ENCODE data around the gene KCNN3. TPM values are rescaled to one million over a fixed set of nuclear protein-coding genes. Genes with fewer than 3 reads are reported as not detected.

Gene KCNN3
- total and polyA plus RNA-seq, 10 donors = 0.13 to 15.1 (median 7.4) TPM

DNA sequence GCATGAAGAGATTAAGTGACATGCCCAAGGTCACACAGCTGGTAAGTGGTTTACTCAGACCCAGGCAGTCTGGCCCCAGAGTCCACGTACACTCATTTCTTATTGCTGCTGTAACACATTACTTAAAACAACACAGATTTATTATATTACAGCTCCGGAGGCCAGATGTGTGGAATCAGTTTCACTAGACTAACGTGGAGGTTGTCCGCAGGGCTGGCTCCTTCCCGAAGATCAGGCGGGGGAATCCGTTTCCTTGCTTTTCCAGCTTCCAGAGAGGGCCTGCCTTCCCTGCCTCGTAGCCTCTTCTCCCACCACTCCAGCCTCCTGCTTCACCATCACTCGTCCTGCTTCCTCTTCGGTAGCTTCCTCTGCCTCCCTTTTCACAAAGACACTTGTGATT is 81.2 kb downstream of the KCNN3 start:
- no peak for DNase-seq
- no peaks in the 10 kb centered on the region for H3K9me3 ChIP-seq
- WGBS, 5 donors = 81 to 85% (median 82%) methylated on average over 10 of the region's 10 CpGs
- H3K36me3 ChIP-seq = no peaks in the 10 kb centered on the region
- no peak overlapping the region for H3K27ac ChIP-seq
- intact Hi-C loops (cut with DNase I; ENCODE audit: low total_unique reads) = no loop called here
- peaks cover 0 to 29% (median 0%) of the 10 kb centered on the region in 7 donors for H3K27me3 ChIP-seq (replicated peaks in 1 of 7)
- TF ChIP-seq POLR2AphosphoS5 (IDR thresholded peaks at IDR 0.05) (no peak), POLR2A (IDR thresholded peaks at IDR 0.05) (no peak)
- TF ChIP-seq, protein P1, sequence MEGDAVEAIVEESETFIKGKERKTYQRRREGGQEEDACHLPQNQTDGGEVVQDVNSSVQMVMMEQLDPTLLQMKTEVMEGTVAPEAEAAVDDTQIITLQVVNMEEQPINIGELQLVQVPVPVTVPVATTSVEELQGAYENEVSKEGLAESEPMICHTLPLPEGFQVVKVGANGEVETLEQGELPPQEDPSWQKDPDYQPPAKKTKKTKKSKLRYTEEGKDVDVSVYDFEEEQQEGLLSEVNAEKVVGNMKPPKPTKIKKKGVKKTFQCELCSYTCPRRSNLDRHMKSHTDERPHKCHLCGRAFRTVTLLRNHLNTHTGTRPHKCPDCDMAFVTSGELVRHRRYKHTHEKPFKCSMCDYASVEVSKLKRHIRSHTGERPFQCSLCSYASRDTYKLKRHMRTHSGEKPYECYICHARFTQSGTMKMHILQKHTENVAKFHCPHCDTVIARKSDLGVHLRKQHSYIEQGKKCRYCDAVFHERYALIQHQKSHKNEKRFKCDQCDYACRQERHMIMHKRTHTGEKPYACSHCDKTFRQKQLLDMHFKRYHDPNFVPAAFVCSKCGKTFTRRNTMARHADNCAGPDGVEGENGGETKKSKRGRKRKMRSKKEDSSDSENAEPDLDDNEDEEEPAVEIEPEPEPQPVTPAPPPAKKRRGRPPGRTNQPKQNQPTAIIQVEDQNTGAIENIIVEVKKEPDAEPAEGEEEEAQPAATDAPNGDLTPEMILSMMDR (IDR thresholded peaks at IDR 0.05 in 8 of 11, conservative IDR thresholded peaks at IDR 0.05 in 3 of 11) = no peak
- no peak overlapping the region for H3K4me3 ChIP-seq
- peaks cover 0 to 38% (median 15%) of the 10 kb centered on the region in 6 donors for H3K4me1 ChIP-seq

DNA sequence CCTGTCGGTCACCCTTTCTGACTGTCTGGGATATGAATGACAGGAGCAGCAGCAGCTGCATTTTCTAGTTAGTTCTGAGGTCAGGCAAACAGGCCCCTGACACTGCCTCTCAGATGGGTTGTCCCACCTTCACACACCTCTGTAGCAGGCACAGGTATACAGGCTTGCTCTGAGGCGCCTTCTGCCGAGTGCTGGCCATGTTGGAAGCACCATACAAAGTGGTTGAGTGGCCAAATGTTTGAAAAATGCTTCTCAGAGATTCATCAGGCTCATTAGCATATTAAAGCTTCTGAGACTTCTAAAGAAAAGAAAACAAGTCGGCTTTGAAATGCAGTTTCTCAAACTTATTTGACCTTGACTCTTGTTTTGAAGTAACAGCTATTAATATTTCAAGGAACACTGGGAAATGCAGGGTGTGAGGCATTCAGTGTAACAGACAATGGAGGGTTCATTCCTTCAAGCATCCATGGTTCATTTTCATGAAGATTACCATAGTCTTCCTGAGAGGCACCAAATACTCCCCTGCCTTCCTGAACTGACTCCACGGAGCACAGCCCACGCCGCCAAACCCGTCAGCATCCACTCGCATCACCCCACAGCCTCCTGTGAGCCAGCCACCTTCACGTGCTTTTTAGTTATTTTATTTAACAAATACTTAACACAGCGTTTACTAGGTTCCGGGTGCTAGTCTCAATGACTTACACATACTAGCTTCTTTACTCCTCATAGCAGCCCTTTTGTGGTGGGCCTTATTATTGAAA is 81.8 kb downstream of the KCNN3 start:
- Histone ChIP-seq H3K4me1 (peaks cover 0 to 41% (median 15%) of the 10 kb centered on the region in 6 donors), H3K4me3 (no peak overlapping the region), H3K27ac (no peak overlapping the region), H3K27me3 (replicated peaks in 1 of 7) (peaks cover 0 to 29% (median 0%) of the 10 kb centered on the region in 7 donors), H3K9me3 (no peaks in the 10 kb centered on the region), H3K36me3 (no peaks in the 10 kb centered on the region)
- 84 to 91% (median 87%) methylated on average over 12 of the region's 12 CpGs for WGBS, 5 donors
- TF ChIP-seq POLR2AphosphoS5 (IDR thresholded peaks at IDR 0.05) (no peak), POLR2A (IDR thresholded peaks at IDR 0.05) (no peak)
- TF ChIP-seq, protein P1 (IDR thresholded peaks at IDR 0.05 in 8 of 11, conservative IDR thresholded peaks at IDR 0.05 in 3 of 11) = no peak
- intact Hi-C loops (cut with DNase I; ENCODE audit: low total_unique reads) = no loop called here
- DNase-seq = peak; percentile 6

DNA sequence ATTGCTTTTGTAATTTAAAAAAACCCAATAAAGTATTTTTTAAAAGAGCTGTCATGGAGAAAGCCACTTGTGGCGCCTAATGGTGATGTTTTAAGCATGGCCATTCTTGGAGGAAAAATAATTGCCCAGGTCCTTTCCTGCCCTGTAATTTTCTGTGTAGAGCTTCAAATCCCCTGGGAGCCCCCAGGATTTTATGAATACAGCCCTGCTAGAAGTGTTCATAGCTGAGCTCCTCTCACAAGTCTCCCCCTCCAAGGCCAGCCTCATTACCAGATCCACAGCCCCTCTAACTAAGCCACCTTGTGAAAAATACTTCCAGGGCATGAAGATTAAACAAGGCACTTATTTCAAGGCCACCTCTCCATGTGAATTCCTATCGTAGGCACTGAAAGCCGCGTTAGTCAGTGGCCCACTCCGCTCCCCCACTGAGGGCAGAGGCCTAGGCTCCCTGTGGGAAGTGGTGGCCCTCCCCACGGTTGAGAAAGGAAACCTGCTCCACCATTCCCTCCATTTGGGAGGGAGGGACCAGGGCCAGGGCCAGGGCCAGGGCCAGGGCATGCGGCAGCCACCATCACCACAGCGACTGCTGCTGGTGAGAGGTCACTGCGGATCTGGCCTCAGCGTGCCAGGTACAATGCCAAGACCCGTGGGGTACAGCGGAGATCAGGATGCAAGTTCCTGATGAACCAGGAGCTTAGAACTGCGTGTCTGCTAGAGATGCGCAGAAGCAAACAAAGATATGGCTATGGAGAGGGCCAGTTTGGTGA is 83.1 kb downstream of the KCNN3 start:
- intact Hi-C loops (cut with DNase I; ENCODE audit: low total_unique reads) = no loop called here
- Histone ChIP-seq H3K9me3 (no peaks in the 10 kb centered on the region), H3K4me3 (no peak overlapping the region), H3K27ac (no peak overlapping the region), H3K4me1 (peaks cover 0 to 39% (median 14%) of the 10 kb centered on the region in 6 donors), H3K27me3 (replicated peaks in 1 of 7) (peaks cover 0 to 20% (median 0%) of the 10 kb centered on the region in 7 donors), H3K36me3 (no peaks in the 10 kb centered on the region)
- DNase-seq = peak; percentile 58
- TF ChIP-seq, protein P1 (IDR thresholded peaks at IDR 0.05 in 8 of 11, conservative IDR thresholded peaks at IDR 0.05 in 3 of 11) = no peak
- TF ChIP-seq POLR2A (IDR thresholded peaks at IDR 0.05) = no peak
- no peak for TF ChIP-seq POLR2AphosphoS5 (IDR thresholded peaks at IDR 0.05)
- WGBS, 5 donors = 72 to 86% (median 84%) methylated on average over 14 of the region's 14 CpGs
